COLO829 (cell line): ENCODE results near the gene EVI5.

Experiments used
- DNase-seq: peaks from one replicate; pipeline ENCODE4 v3.0.0; 2012; ENCODE audit warnings: low spot score

Gene EVI5

DNA sequence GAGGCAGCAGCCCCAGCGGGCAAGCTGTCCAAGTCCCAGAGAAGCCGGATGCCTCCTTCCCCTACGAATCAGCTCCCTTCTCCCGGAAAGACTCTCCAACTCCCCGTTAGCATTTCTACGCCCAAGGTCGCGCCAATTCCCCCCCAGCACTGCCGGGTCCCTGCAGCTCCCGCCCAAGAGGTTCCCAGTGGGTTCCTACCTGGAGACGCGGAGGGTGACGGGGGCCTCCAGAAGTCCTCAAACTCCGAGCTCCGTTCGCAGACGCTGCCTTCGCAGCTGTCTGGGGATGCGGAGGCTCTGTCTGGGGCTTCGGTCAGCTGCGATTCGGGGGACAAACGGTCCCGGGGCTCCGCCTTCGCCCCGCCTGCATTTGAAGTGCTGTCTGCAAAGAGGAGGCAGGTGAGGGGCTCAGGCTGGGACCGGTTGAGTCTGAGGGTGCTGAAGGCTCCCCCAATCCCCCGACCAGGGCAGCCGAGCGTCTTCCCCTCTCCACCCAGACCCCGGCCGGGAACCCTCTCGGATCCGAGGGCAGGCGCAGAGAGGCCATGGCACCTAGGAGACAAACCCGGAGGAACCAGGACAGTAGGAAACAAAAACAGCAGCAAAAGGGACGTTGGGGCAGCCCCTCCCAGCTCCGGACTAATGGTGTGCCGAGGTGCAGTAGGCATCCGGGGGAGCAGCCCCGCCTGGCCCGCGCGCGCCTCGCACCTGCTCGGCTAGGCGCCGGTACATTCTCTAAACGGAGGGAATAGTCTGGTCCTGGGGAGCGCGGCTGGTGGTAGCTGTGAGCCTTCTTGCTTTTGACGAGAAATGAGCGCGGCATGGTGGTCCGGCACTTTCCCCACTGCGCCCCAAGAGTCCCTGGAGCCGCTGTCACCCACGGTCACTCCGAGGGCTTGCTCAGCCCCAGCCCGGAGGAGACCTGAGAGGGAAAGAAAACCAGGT, 302.0 kb downstream of the EVI5 start:
- DNase-seq, result no peak

DNA sequence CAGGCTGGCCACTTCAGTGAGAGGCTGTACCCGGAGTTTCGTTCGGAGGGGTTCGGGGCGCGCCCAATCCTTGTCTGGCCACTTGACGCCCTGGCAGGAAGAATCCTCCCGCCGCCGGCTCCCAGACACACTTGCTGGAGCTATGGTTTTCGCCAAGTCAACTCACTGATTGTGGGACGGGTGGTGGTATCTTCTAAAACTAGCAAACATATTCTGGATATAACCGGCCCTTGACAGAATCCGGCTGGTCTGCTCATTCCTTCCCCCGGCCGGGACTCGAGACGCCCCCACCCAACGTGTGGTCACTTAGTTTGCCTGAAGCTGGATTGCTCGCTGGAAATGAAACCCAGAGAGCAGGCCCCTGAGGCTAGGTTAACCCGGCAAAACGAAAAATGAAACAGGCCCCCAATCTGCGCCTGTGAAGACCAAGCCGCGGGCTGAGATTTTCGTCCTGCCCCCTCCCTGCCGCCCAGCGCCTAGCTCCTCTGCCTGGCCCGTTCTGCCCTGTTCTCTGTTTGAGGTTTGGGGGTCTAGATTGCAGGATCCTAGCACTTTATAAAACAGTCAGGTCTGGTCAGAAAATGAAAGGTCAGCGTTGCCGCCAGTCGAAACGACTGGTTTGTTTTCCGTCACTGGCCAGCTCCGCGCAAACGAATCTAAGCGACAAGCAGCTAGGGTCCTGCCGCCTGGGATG, 302.8 kb downstream of the EVI5 start:
- DNase-seq, result no peak

DNA sequence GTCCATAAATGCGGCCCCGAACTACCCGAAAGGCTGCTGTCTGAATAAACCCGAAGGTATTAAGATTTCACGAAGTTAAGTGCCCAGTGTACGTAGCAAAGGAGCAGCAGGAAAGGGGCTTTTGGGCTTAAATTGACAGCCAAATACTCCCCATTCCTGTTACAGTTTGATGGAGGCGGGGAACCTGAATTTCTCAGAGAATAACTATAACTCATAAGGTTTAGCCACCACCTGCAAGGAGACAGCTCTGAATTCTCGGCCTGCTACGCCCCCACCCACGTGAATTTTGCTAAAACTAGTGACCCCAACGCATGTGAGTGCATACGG, 303.3 kb downstream of the EVI5 start:
- no peak for DNase-seq

DNA sequence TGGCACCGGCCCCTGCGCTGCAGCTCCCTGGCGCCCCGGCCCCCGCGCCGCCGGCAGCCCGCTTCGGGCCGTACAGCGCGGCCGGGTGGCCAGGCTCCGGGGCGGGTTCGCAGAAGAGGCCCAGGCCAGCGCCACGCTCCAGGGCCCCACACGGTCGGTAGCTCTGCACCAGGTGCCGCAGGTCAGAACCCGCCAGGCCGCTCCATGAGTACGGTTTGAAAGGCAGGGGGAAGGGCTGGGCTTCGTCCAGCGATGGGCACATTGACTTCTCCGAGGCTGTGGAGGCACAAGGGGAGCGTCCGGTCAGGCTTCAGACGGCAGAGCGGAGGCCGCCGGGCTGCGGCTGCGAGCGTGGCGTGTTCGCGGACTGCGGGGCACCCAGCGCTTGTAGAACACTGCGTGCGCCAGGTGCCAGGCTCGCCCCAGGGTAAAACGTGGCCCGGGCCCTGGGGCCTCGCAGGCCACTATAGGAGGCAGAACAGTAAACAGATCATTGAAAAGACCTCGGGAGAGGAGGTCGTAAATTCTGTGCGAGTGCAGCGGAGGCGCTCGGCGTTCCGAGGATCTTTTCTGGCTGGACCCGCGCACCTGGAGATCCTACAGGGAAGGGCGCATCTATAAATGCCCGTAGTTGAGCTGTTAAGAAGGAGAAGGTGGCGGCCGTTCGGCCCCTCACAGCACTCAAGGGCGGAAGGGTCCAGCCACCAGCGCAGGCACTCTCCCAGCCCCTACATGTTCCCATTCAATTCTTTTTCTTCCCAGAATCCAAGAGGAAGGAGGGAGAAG, 303.9 kb downstream of the EVI5 start:
- no peak for DNase-seq

DNA sequence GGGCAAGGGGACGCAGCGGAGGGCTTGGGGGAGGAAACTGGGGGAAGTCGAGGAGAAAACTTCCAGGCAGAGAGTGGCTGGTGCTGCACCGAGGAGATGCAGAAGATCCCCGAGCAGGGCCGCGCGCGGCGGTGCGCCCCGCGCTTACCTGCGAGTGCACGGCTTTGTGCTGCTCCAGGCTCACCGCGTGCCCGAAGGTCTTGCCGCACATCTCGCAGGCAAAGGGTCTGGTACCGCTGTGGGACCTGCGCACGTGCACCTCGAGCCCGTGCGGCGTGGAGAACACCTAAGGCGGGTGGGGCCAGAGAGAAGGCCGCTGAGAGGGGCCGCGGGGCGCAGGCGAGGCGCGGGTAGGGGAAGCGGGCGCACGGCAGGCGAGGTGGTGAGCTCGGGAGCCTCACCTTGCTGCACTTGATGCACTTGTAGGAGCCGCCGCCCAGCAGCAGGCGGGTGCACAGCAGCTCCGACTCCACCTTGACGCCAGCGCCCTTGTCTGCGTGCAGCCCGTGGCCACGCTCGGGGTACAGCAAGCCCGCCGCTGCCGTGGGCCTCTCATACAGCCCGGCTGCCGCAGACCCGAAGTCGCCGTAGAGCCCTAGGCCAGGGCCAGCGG, 304.6 kb downstream of the EVI5 start:
- no peak for DNase-seq

DNA sequence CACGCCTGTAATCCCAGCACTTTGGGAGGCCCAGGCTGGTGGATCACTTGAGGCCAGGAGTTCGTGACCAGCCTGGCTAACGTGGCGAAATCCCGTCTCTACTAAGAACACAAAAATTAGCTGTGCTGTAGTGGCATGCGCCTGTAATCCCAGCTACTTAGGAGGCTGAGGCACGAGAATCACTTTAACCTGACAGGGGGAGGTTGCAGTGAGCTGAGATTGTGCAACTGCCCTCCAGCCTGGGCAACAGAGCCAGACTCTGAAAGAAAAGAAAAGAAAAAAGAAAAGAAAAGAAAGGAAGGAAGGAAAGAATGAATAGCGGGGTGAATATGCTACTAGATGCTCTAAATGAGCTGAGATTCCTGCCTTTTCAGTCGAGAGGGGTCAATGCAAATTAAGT, 305.3 kb downstream of the EVI5 start:
- no peak for DNase-seq

DNA sequence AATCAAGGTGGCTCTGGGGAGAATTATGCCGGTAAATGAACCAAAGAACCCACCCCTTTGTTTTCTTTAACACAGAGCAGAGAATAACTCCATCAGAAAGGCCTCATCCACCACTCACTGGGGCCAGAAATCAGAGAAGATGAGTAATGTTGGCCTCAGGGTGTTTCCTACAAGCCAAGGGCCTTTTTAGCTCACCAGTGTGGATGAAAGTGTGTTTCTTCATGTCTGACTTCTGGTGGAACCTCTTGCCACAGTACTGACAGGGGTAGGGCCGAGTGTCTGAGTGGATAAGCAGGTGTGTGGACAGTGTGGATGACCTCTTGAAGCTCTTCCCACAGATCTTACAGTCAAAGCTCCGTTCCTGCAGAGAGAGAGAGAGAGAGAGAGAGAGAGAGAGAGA, 306.5 kb downstream of the EVI5 start:
- DNase-seq, result no peak

DNA sequence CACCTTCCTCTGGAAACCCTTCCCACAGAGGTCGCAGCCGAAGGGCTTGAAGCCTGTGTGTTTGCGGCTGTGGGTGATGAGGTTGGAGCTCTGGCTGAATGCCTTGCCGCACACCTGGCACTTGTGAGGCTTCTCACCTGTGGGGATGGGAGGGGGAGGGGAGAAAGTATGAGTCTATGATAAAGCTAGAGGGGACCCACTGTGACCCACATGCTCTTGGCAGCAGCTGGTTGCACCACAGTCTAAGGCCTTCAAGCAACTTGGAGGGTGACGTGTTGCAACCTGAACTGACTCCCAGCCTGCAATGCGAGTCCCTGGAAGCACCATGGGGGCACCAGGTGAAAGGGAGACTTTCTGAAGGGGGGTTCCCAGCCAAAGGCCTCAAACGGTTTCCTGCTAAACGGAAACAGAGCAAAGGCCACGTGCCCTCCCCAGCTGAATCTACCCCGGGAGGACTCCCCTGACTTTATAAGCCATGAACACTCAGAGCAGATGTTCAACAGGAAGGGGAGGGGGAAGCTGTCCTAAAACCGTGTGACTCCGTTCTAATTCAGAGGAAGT, 308.8 kb downstream of the EVI5 start:
- no peak for DNase-seq

DNA sequence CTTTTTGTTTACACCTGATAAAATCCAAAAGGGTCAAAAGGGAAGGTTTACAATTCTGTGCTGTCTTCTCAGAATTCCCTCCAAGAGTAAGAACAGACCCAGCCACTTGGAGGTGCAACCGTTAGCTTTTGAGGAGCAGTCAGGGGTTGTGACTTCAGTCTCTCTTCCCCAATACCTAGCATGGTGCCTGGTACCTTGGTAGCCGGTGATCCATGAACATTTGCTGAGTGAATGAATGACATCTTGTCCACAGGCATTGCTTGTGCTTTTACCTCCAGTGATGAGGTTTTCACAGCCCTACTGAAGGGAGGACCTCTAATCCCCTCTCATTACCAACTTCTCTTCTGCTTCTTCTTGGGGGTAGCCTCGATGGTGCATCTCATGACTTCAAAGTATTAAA, 309.9 kb downstream of the EVI5 start:
- no peak for DNase-seq

DNA sequence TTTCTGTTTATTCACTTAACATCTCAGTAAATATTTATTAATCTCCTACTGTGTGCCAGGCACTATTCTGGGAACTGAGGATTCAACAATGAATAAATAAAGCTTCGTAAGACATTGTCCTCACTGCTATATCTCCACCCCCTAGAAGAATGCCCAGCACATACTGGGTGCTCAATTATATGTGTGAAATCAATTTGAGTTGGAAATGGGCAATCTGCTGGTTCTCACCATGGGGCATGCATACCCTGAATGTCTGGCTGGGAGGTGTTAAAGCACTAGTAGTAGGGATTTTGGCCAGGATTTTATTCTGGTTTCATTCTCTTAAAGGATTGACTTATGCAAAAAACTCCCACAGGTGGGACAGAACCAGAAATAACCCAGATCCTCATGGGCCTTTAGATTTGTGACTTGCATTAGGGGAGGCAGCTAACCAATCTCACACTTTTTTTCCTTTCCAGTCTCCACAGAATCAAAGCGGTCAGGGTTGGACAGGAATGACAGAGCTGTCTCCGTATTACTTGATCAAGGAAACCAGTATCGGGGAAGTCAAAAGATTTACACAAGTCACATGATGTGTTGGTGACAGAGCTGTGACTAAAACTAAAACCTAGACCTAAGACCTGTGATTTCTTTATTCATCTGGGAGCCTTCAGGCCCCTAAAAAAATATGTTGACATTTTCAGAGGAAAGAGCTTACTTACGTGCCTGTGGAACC, 311.0 kb downstream of the EVI5 start:
- no peak for DNase-seq

DNA sequence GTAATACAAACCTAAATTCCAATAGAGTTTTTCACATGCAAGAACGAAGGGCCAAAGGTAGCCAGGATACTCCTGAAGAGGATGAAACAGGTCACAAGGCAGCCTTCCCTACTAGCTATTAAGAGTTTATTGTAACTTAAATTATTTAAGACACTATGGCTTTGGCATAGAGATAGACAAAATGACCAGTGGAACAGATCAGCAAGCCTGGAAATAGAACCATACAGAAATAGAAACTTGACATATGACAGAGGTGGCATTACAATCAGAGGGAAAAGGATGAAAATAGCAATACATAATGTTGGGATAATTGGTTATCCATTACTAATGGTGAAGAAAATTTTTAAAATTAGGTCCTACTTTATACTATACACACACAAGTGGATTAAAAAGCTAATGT, 314.7 kb downstream of the EVI5 start:
- DNase-seq, result no peak

DNA sequence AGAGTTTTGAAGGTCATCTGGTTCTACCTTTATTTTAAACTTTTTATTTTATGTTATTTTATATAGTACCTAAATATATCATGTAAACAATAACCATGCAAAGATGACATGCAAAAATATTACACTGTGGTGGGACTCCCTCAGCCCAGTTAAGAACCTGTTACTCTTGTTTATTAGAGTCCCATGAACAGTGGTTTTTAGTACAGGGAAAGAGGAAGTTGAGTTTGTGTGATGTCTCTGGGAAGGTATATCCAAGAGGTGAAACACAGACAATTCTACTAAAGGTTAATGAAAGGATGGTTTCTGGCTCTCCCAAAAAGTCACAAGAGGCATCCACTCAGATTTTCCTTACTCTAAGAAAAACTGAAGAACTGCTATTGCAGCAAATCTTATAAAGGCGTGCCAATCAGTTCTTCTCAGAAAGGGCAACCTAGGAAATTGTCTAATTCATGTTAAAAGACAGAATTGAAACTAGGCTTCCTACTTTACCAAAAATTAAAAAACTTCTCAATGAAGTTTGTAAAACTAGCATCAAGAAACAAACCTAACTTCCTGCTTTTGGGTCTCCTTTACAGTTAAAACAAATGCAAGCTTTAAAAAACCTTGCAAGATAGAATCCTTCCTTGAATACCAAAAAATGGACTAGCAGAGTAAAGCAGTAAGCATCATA, 318.1 kb downstream of the EVI5 start:
- DNase-seq, result no peak

DNA sequence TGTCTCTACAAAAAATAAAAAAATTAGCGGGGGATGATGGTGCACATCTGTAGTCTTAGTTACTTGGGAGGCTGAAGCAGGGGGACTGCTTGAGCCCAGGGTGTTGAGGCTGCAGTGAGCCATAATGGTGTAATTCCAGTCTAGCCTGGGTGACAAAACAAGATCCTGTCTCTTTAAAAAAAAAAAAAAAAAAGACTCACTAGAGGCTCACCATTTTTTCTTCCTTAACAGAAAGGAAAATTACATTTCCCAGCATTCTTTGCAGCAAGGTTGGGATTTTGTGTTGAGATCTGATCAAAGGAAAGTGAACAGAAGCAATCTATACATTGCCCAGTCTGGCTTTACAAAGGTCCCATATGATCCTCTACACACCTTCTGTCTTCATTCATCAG, 319.7 kb downstream of the EVI5 start:
- no peak for DNase-seq

DNA sequence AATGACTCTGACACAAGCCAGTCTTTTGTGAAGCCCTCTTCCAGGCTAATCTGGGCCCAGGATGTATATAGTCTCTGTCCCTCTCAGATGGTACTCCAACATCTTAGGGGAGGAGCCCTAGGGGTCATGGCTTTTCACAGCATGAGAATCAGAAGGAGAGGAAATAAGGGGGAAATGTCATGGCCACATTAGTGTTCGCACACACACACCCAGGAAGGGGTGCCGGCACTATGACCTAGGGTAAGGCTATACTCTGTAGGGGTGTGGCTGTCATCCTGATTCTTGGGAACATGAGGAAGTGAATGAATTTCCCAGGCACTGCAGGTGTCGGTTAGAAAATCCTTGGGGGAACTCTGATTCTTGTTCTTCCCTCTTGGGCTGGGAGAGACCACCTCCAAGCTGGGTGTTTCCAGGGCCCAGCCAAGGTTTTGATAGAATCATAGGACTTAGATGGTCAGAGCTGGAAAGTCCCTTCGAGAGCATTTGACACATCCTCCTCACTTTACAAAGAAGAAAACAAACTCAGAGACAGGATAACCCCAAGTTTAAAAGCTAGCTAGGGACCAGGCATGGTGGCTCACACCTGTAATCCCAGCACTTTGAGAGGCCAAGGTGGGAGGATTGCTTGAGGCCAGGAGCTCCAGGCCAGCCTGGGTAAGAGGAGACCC, 320.2 kb downstream of the EVI5 start:
- DNase-seq, result no peak

DNA sequence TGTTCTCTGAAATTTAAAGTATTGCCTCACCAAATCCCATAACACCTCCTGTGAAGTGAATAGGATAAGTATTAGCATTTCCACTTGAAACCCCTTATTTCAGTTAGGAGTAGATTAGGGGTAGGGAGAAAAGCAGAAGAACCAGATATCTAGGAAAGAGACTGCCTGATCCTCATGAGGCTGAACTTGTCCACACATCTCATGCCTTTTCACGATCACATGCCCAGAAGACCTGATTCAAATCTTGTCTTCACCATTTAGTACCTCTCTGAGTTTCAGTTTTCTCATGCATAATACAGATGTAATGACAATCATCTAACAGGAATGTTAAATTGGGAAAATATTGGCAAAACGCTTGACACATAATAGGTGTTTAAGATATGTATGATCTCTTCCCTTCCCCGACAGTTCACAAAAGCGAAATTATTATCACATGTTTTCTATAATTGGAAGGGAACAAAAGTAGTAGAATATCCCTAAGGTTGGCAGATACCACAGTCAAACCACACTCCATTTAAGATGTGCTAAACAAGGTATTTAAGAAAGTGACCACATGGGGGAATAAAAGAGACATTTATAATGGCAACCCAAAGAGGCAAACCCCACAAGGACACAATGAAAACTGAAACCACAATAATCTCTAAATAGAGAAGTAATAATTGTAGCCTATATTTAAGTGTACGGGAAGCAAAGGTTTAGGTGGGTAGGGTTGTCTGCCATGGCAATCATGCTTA, 323.4 kb downstream of the EVI5 start:
- DNase-seq, result no peak

DNA sequence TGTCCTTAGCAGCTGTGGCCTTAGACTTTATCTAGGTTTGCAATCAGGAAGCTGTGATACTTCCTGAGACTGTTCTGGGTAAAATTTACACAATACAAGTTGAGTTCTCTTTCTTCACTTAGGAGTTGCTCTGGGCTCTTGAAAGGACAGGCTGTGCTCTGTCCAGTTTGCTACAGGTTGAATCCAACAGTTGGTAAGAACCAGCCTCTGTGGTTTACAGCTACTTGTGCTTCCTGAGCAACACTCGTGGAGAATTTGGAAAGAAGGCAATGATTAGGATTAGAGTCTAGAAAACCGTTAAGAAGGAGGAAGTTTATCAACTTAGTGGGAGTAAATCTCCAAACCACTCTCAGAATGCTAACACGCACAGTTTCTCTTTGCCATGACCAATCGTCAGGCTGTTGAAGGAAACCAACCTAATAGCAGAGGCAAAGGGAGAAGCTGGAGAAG, 325.0 kb downstream of the EVI5 start:
- no peak for DNase-seq
